ENCODE results near the gene FBXW11. TPM values are rescaled to one million over a fixed set of nuclear protein-coding genes. Genes with fewer than 3 reads are reported as not detected.

Gene FBXW11
- total RNA-seq, 1 experiment from 2014 or later, result 71.1 TPM

- no peak overlapping the region for H3K4me3 ChIP-seq
- H3K9me3 ChIP-seq, result peaks cover 21% of the 10 kb centered on the region
- no peaks in the 10 kb centered on the region for H3K27me3 ChIP-seq
- DNase-seq, result peak; percentile 22
- H3K36me3 ChIP-seq, result peaks cover 11% of the 10 kb centered on the region; the same call in 1 of the 2 replicates
Observed at GRCh38 chr5:171975262-171975876, 31.1 kb downstream of the FBXW11 start.

- no peak for DNase-seq
- H3K27me3 ChIP-seq, result no peaks in the 10 kb centered on the region
- H3K36me3 ChIP-seq, result peaks cover 5% of the 10 kb centered on the region
- H3K4me3 ChIP-seq, result no peak overlapping the region
- peaks cover 3% of the 10 kb centered on the region; the same call in 1 of the 2 replicates for H3K9me3 ChIP-seq
Observed at GRCh38 chr5:171970826-171971225, 35.6 kb downstream of the FBXW11 start.

DNA sequence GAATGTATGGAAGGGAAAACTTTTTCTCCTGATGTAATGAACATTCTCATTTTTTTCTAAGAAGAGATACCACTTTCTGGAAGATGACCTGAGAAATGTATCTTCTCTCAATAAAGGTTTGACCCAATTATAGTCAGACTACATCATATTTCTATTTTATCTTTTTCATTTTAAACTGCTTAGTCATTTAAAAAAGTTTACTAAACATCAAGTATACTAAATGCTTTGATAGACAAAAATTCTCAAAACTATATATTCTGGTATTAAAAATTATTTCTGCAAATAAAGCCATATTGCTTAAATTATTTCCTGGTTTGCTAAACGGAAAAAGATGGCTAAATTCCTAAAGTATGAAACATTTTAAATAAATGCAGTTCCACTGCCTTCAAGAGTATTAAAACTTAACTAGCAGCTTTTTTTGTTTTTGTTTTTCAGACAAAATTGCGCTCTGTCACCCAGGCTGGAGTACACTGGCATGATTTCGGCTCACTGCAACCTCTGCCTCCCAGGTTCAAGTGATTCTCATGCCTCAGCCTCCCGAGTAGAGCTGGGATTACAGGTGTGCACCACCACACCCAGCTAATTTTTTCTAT lies 37.1 kb downstream of the FBXW11 start:
- peaks cover 5% of the 10 kb centered on the region for H3K36me3 ChIP-seq
- no peak for DNase-seq
- no peak overlapping the region for H3K4me3 ChIP-seq
- no peaks in the 10 kb centered on the region for H3K27me3 ChIP-seq
- peaks cover 3% of the 10 kb centered on the region; the same call in 1 of the 2 replicates for H3K9me3 ChIP-seq

- Histone ChIP-seq H3K36me3 (peaks cover 5% of the 10 kb centered on the region), H3K4me3 (no peak overlapping the region), H3K9me3 (peaks cover 3% of the 10 kb centered on the region; the same call in 1 of the 2 replicates), H3K27me3 (no peaks in the 10 kb centered on the region)
- no peak for DNase-seq
Observed at GRCh38 chr5:171968531-171968930, 37.9 kb downstream of the FBXW11 start.

GRCh38 chr5:171966964-171967363 lies 39.5 kb downstream of the FBXW11 start:
- H3K4me3 ChIP-seq, result no peak overlapping the region
- peaks cover 5% of the 10 kb centered on the region for H3K36me3 ChIP-seq
- H3K27me3 ChIP-seq, result no peaks in the 10 kb centered on the region
- no peak for DNase-seq
- H3K9me3 ChIP-seq, result peaks cover 3% of the 10 kb centered on the region; the same call in 1 of the 2 replicates

DNA sequence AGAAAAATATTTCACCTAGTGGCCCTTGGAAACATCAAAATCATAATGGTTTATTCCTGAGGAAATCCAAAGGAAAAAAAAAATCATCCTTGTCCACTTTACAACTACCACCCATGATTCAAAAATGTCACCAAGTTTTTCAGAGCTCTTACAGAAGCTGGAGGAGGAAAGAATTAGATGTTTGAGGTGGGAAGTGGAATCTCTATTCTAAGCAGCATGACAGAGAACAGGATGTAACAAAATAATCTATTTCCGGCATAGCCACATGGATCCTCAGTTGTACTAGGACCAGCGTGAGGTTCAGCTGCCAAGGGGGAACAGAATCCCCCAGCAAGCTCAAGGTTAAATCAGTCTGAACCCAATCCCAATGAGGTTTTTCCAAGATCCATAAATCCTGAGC lies 40.2 kb downstream of the FBXW11 start:
- peaks cover 5% of the 10 kb centered on the region for H3K36me3 ChIP-seq
- H3K9me3 ChIP-seq, result peaks cover 3% of the 10 kb centered on the region; the same call in 1 of the 2 replicates
- H3K4me3 ChIP-seq, result no peak overlapping the region
- DNase-seq, result no peak
- no peaks in the 10 kb centered on the region for H3K27me3 ChIP-seq

GRCh38 chr5:171965745-171966144 lies 40.7 kb downstream of the FBXW11 start:
- Histone ChIP-seq H3K4me3 (no peak overlapping the region), H3K36me3 (peaks cover 5% of the 10 kb centered on the region), H3K9me3 (peaks cover 3% of the 10 kb centered on the region; the same call in 1 of the 2 replicates), H3K27me3 (no peaks in the 10 kb centered on the region)
- DNase-seq, result no peak

GRCh38 chr5:171963416-171963815 lies 43.0 kb downstream of the FBXW11 start:
- Histone ChIP-seq H3K27me3 (no peaks in the 10 kb centered on the region), H3K9me3 (no peaks in the 10 kb centered on the region), H3K4me3 (no peak overlapping the region), H3K36me3 (peaks cover 5% of the 10 kb centered on the region; the same call in 1 of the 2 replicates)
- no peak for DNase-seq

DNA sequence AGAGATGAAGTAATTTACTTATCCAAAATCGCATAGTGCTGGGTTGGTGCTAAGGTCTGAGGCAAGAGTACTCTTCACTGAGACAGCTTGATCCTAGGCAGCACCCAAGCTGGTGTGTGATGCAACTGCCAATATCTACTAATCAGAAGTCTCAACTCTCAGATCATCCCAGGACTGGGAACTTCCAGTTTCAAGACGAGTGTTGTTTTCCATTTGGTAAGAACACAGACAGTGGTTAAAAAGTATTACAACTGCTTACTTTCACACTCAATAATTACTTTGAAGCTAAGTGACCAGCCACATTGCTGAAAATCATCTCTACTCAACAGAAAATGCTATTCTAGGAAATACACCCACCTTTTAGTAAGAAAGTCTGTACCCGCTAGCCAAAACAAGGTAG lies 45.3 kb downstream of the FBXW11 start:
- no peak overlapping the region for H3K4me3 ChIP-seq
- H3K9me3 ChIP-seq, result no peaks in the 10 kb centered on the region
- DNase-seq, result no peak
- H3K27me3 ChIP-seq, result no peaks in the 10 kb centered on the region
- peaks cover 5% of the 10 kb centered on the region; the same call in 1 of the 2 replicates for H3K36me3 ChIP-seq

GRCh38 chr5:171957591-171958251 lies 48.7 kb downstream of the FBXW11 start:
- DNase-seq, result peak; percentile 13
- Histone ChIP-seq H3K27me3 (no peaks in the 10 kb centered on the region), H3K4me3 (no peak overlapping the region), H3K36me3 (peaks cover 5% of the 10 kb centered on the region; the same call in 1 of the 2 replicates), H3K9me3 (no peaks in the 10 kb centered on the region)

DNA sequence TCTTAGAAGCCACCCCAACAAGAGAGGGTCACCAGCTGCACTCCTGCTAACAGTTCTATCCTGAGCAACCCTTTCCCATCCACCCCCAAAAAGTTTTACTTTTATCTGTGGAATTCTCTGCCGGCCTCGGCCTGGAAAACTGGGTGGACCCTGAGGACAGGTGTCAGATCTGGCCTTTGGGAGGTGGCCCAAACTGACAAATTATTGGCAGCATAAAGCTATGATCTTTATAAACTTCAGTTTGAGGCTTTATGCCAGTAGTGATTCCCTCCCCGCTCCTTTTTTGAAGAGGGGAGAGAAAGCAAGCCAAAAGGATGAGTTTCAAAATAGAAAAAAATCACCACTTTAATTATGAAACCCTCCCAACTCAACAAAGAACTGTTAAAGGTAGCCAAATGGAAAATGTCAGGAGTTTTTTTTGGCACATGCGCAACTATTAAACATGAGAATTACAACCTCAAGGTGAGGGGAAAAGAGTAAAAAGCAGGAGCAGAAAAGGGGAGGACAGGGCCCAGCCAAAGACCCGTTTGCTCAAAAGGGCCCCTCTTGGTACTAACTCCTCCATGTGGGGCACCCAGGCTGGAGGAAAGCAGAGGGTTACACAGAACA lies 49.4 kb downstream of the FBXW11 start:
- Histone ChIP-seq H3K4me3 (no peak overlapping the region), H3K36me3 (peaks cover 5% of the 10 kb centered on the region; the same call in 1 of the 2 replicates), H3K27me3 (no peaks in the 10 kb centered on the region), H3K9me3 (no peaks in the 10 kb centered on the region)
- peak; percentile 16 for DNase-seq

- no peaks in the 10 kb centered on the region for H3K9me3 ChIP-seq
- no peak for DNase-seq
- peaks cover 5% of the 10 kb centered on the region; the same call in 1 of the 2 replicates for H3K36me3 ChIP-seq
- H3K27me3 ChIP-seq, result no peaks in the 10 kb centered on the region
- H3K4me3 ChIP-seq, result no peak overlapping the region
Observed at GRCh38 chr5:171956314-171956713, 50.1 kb downstream of the FBXW11 start.

DNA sequence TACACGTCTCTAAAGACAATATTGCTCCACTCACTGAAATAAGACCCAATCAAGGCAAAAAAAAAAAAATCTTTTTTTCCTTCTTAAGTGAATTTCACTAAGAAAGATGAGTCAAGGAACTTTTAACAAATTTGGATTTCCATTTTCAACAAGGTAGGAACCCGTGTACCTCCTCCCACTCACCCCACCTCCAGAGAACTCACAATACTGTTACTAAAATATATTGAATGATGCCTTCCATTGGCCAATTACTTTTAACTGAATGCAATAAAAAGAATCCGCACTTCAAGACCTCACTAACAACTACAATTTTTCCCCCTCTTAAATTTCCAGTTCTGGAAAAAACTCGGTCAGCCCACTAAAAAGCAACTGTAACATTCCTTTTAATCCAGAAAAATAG lies 50.7 kb downstream of the FBXW11 start:
- no peak overlapping the region for H3K4me3 ChIP-seq
- H3K36me3 ChIP-seq, result peaks cover 5% of the 10 kb centered on the region; the same call in 1 of the 2 replicates
- H3K9me3 ChIP-seq, result no peaks in the 10 kb centered on the region
- DNase-seq, result no peak
- no peaks in the 10 kb centered on the region for H3K27me3 ChIP-seq

DNA sequence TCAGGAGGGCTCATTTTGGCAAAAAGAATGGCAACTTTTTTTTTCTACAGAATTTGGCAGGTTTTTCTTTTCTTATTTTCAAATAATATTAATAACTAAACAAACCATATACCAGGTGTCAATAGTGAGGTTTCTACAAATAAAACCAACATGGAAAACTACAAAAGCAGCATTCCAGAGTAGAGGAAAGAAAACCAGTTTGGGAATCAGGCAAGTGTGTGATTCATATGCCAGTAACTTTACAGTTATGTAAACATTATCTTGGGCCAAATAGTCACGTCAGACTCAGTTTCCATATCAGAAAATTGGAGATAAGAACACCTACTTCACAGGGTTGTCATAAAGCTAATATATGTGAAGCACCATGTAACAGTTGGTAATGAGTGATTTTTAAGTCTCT lies 51.7 kb downstream of the FBXW11 start:
- Histone ChIP-seq H3K9me3 (no peaks in the 10 kb centered on the region), H3K36me3 (no peaks in the 10 kb centered on the region), H3K27me3 (no peaks in the 10 kb centered on the region), H3K4me3 (no peak overlapping the region)
- DNase-seq, result no peak

GRCh38 chr5:171953860-171954701 lies 52.4 kb downstream of the FBXW11 start:
- no peak overlapping the region for H3K4me3 ChIP-seq
- peak; percentile 33 for DNase-seq
- H3K9me3 ChIP-seq, result no peaks in the 10 kb centered on the region
- H3K27me3 ChIP-seq, result no peaks in the 10 kb centered on the region
- no peaks in the 10 kb centered on the region for H3K36me3 ChIP-seq

DNA sequence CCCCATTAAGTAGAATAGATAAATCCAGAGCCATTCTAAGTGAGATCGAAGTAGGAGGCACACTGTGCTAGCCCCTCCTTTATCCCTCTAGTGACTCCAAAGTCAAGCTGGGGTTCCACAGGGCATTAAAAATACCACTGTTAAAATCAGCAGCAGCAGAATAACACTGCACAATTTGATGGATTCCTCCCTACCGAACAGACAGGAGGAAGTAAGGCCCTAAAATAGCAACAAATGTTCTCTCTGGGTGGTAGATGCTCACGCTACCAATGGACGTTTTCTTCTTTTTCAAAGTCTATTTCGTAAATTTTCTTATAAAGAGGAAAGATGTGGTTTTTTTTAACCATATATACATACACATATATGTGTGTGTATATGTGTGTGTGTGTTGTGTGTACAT lies 54.4 kb downstream of the FBXW11 start:
- DNase-seq, result no peak
- no peaks in the 10 kb centered on the region for H3K27me3 ChIP-seq
- H3K4me3 ChIP-seq, result no peak overlapping the region
- H3K36me3 ChIP-seq, result no peaks in the 10 kb centered on the region
- H3K9me3 ChIP-seq, result no peaks in the 10 kb centered on the region

All from MG63 (cell line).